Mammary epithelial cell (primary cell): ENCODE measurements around the gene SLAIN1.

ENCODE experiments used
- EZH2 ChIP-seq: IDR thresholded peaks from 2 replicates; pipeline ENCODE4 v1.6.1; 2012; ENCODE audit warnings: low read length, inconsistent platforms, borderline replicate concordance
- TF ChIP-seq, protein P1 (sequence below), 2 donors: IDR thresholded peaks in 1 of 2; conservative IDR thresholded peaks in 1 of 2; 2 replicates each; pipeline ENCODE4 v1.5.1; 2011 to 2012; ENCODE audit warnings: inconsistent platforms in 2 of 2, low read length in 2 of 2, mild to moderate bottlenecking in 2 of 2, control low read depth in 1 of 2, low read depth in 1 of 2; ENCODE audit not compliant: insufficient read depth in 1 of 2; ENCODE audit errors: extremely low read depth in 1 of 2

- TF ChIP-seq, protein P1, sequence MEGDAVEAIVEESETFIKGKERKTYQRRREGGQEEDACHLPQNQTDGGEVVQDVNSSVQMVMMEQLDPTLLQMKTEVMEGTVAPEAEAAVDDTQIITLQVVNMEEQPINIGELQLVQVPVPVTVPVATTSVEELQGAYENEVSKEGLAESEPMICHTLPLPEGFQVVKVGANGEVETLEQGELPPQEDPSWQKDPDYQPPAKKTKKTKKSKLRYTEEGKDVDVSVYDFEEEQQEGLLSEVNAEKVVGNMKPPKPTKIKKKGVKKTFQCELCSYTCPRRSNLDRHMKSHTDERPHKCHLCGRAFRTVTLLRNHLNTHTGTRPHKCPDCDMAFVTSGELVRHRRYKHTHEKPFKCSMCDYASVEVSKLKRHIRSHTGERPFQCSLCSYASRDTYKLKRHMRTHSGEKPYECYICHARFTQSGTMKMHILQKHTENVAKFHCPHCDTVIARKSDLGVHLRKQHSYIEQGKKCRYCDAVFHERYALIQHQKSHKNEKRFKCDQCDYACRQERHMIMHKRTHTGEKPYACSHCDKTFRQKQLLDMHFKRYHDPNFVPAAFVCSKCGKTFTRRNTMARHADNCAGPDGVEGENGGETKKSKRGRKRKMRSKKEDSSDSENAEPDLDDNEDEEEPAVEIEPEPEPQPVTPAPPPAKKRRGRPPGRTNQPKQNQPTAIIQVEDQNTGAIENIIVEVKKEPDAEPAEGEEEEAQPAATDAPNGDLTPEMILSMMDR (conservative IDR thresholded peaks at IDR 0.05 in 1 of 2, IDR thresholded peaks at IDR 0.05 in 1 of 2; ENCODE audit: extremely low read depth in 1 of 2, insufficient read depth in 1 of 2, low read depth in 1 of 2, low read length in 2 of 2), result no peak
- TF ChIP-seq EZH2, result no peak
Measured at GRCh38 chr13:77752512-77753069, 55.1 kb downstream of the SLAIN1 start.
